Femur (tissue), 1 donor: Measurements from ENCODE around the gene SPACA9.

ENCODE experiments used
- DNase-seq: peaks from one replicate; pipeline ENCODE4 v3.0.0-alpha.2; 2017

Gene SPACA9

DNA sequence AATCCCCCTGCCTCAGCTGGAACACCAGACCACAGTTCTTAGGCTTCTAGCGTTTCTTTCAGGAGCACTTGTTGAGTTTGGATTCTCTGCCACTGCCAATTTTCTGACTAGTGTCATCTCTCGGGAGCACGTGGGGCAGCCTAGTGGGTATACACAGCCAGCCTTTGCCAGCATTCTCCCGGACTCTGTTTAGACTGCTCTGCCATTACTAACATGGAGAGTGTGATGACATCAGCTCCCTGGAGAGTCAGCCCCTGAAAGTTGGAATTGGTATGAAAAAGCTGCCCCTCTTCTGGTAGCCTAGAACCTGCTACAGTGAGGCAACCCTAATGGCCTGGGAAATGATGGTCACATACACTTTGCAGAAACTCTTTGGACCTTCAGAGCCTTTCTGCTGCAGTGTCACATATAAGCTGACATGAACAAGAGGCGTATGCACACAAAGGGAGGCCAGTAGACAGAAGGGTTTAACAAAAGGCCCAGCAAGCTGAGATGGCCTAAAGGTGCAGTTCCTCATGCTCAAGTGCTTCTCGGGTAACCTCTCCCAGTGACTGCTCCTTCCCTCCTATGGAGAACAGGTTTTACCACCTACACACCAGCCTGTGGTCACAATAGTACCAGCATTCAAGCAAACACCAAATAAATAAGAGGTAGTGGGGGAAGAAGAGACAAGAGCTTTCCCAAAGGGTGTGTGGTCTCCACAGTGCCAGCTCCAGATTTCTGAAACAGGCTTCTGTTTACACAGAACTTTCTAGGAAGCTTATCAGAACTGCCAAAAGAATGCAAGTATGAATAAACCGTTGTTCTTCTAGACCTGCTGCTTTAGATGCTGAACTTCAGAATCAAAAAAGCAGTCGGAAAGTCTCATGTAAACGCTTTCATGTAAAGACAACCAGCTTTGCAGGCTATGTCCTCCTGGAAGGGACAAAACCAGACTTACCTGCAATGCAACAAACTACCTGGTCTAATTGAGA, 16.5 kb downstream of the SPACA9 start:
- no peak for DNase-seq

DNA sequence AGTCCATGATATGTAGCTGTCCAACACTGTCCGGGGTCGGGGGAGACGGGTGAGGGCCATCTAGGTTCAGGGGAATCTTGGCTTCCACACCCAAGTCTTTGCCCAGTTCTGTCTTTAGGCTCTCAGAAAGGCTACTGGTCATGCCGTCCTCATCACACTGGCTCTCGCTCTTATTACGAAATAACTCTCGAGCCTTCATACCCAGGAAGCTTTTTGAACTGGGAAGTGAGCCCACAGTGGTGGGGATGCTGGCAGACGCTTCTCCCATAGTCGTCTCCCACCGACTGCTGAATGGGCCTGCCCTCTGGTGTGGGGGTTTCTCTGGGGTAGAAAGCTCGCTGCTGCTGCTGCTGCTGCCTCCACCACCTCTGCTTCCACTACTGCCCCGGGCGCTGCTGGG, 17.6 kb downstream of the SPACA9 start:
- no peak for DNase-seq

DNA sequence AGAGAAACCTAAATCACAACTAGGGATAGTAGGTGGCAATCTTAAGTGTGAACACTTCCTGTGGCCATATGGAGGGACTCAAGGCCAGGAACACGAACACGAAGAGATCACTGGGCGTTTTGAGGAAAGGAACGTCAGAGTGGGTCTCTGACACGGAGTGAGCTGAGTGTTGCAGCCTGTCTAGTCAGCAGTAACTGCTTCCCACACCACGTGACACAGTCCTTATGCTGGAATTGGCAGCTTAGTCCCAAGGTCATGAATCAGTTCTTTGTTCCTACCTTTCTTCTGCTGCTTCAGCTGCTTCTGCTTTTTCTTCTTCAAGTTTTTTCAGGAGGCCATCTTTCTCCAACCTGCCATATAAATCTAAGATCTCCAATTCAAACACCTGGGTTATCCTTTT, 18.2 kb downstream of the SPACA9 start:
- DNase-seq, result no peak

DNA sequence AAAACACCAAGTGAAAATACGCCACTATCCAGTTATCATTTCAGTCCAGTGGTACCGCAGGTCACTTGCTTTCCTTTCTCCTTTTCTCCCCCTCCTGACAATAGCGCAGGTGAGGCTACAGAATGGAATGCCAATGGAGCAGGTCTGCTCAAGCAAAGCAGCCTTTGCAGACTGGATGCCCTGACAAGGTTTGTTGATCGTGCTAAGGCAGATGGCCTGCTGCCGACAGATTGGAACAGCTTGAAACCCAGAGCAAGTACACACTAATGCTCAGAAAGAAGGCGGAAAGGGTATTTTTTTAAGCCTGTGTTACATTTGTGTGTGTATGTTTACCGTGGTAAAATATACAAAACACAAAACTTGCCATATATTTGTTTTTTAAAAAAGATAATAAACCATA, 19.4 kb downstream of the SPACA9 start:
- DNase-seq, result no peak

- peak; percentile 88 for DNase-seq
Observed at GRCh38 chr9:132901858-132902831, 23.4 kb downstream of the SPACA9 start.

GRCh38 chr9:132903574-132904492, 25.1 kb downstream of the SPACA9 start:
- no peak for DNase-seq

DNA sequence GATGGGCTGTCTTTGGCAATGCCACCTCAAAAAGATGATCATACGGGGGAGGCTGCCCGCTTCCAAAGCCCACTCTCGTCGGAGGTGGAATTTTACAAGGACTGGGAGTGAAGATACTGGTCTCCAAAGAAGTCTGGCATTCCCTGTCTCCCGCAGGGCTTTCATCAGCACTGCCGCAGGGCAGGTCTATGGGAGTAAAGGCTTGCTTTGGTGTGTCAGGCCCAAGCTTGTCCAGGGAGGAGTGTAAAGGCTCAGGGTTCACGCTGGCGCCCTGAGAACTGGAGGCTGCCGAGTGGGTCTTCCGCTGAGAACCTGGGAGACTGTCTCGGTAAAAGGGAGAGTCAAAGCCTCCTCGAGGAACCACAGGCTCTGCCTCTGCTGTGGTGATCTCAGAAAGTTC, 27.0 kb downstream of the SPACA9 start:
- DNase-seq, result no peak

- DNase-seq, result no peak
Observed at GRCh38 chr9:132908635-132909034, 29.9 kb downstream of the SPACA9 start.

GRCh38 chr9:132909311-132909710, 30.6 kb downstream of the SPACA9 start:
- DNase-seq, result no peak

DNA sequence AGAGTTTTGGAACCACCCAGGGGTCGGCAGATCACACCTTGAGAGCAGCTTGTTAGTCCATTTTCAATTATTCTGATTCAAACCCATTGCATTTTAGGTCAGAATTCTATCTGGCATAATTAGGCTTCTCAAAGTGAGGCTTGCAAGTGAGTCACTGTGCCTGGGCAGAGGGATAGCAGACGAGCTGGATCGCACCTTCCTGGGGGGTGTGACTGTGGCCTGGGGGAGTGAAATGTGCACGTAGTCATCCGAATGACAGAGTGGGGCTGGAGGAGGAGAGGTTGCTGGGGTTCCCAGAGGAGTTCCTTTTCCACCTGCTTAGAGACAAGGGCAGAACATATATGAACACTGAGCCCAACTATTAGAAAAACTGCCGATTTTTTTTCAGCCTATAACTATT, 31.7 kb downstream of the SPACA9 start:
- no peak for DNase-seq

GRCh38 chr9:132912131-132912530, 33.4 kb downstream of the SPACA9 start:
- no peak for DNase-seq

GRCh38 chr9:132914924-132915323, 36.2 kb downstream of the SPACA9 start:
- no peak for DNase-seq

- no peak for DNase-seq
Observed at GRCh38 chr9:132919614-132920268, 41.0 kb downstream of the SPACA9 start.

DNA sequence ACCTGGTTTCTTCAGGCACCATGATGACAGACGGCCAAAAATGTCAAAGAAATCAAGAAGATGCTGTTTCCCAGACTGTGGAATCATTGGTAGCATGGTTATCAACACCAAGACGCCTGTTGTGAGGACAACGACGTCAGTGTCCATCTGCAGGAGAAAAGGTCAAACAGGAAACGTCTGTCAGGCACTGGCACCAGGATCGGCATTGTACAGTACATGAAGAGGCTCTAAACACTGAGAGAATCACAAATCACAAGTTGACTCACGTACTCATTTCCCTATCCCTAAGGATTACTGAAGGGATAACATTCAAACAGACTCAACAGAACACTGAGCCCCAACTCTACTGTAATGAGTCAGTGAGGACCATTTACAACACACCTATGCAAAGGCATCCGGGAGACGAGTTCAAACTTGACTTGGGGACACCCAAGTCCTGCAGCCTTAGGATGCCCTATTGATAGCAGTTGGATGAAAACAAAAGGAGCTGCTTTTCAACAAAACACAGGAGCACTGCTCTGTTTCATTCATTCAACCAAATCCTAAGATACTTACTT, 44.7 kb downstream of the SPACA9 start:
- no peak for DNase-seq

DNA sequence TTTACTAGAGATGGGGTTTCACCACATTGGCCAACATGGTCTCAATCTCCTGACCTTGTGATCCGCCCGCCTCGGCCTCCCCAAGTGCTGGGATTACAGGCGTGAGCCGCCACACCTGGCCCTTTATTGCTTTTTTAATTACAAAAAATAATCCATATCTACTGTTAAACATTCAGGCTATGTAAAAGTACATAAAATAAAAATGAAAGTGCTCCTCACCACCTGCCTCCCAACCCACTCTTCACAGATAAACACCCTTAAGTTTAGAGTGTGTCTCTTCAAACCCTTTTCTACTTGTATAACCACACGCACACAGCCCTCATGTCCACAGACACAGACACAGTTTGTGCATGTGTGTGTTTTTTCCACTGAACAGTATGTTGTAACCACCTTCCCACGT, 49.0 kb downstream of the SPACA9 start:
- DNase-seq, result no peak

- no peak for DNase-seq
Observed at GRCh38 chr9:132931178-132931735, 52.6 kb downstream of the SPACA9 start.

GRCh38 chr9:132935026-132935425, 56.3 kb downstream of the SPACA9 start:
- DNase-seq, result no peak

- no peak for DNase-seq
Observed at GRCh38 chr9:132937463-132937901, 58.8 kb downstream of the SPACA9 start.

- no peak for DNase-seq
Observed at GRCh38 chr9:132939169-132939568, 60.5 kb downstream of the SPACA9 start.
